GM23338 (cell line): Measurements from ENCODE around the gene PRPF39.

Experiments
- CTCF ChIP-seq, 2 experiments: fragments of 200-600 bp in 1 of 2; sonication (generic) in 1 of 2; conservative IDR thresholded peaks; 2 replicates each; pipeline versions ENCODE4 v1.5.1 to v1.6.1; 2016 to 2017; ENCODE audit warnings: antibody characterized with exemption in 2 of 2, low read depth in 2 of 2, mild to moderate bottlenecking in 2 of 2, moderate library complexity in 1 of 2
- EZH2phosphoT487 ChIP-seq: fragments of 200-600 bp; sonication (generic); IDR thresholded peaks from one replicate; pipeline ENCODE4 v1.8.1; 2018; ENCODE audit warnings: antibody characterized with exemption; ENCODE audit not compliant: unreplicated experiment
- POLR2AphosphoS5 ChIP-seq: IDR thresholded peaks from 2 replicates; pipeline ENCODE4 v1.6.1; 2016; ENCODE audit warnings: antibody characterized with exemption, low read depth

GRCh38 chr14:45038256-45038655 lies 45.7 kb upstream of the PRPF39 start:
- no peak for TF ChIP-seq EZH2phosphoT487
- TF ChIP-seq POLR2AphosphoS5: no peak
- TF ChIP-seq CTCF (conservative IDR thresholded peaks at IDR 0.05; ENCODE audit: low read depth in 2 of 2): no peak
